Suppressor macrophage treated with lipopolysaccharide for 4 hours (primary cell): ENCODE data around the gene AATK.

Experiments used
- DNase-seq: peaks from one replicate; pipeline ENCODE4 v3.0.0-alpha.2; 2020

The AATK gene

GRCh38 chr17:81106716-81107115, 59.3 kb downstream of the AATK start:
- DNase-seq: no peak

DNA sequence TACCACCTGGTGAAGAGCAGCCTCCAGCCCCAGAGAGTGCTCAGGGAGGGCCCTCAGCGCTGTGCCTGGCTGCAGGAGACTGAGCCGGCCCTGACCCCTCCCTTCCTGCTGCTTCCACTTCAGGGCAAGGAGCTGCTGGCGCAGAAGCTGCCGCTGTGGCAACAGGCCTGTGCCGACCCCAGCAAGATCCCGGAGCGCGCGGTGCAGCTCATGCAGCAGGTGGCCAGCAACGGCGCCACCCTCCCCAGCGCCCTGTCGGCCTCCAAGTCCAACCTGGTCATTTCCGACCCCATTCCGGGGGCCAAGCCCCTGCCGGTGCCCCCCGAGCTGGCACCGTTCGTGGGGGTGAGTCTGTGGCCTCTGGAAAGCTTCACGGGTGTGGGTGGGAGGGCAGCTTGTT, 62.6 kb downstream of the AATK start:
- DNase-seq: no peak

GRCh38 chr17:81102869-81103268, 63.2 kb downstream of the AATK start:
- no peak for DNase-seq

- DNase-seq: peak; percentile 16
Measured at GRCh38 chr17:81102352-81102751, 63.7 kb downstream of the AATK start.

DNA sequence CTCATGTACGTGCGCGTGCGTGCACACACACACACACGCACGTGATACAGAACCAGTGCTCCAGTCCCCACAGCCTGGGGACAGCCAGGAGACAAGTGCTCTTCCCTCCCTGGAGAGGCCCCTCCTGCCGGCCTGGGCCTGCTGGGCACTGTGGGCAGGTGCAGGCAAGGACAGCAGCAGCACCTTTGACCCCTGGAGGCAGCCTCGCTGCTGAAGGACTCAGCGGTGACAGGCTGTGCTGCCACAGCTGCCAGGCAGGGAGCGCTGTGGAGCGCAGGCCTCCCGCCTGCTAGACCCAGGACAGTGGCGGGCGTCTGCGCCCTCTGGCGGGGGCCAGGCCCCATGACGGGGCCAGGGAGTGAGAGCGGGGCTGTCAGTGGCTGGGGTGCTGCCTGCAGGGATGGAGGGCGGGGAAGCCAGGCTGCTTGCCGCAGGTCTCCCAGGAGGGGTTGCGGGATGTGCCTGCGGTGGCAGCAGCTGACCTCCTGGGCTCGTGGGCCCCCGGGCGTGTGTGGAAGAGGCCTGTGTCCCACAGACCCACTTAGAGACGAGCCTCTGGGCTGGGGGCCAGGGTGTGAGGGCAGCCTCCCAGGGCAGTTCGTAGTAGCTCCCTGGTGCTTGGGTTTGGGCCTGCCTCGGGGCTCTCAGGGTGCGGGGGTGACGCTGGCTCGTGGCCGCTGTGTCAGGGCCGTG, 64.3 kb downstream of the AATK start:
- peak; percentile 94 for DNase-seq

GRCh38 chr17:81100668-81101067, 65.4 kb downstream of the AATK start:
- DNase-seq: no peak

- DNase-seq: no peak
Measured at GRCh38 chr17:81099888-81100287, 66.1 kb downstream of the AATK start.

GRCh38 chr17:81097943-81098308, 68.1 kb downstream of the AATK start:
- DNase-seq: peak; percentile 57

GRCh38 chr17:81097134-81097942, 68.7 kb downstream of the AATK start:
- DNase-seq: peak; percentile 73

DNA sequence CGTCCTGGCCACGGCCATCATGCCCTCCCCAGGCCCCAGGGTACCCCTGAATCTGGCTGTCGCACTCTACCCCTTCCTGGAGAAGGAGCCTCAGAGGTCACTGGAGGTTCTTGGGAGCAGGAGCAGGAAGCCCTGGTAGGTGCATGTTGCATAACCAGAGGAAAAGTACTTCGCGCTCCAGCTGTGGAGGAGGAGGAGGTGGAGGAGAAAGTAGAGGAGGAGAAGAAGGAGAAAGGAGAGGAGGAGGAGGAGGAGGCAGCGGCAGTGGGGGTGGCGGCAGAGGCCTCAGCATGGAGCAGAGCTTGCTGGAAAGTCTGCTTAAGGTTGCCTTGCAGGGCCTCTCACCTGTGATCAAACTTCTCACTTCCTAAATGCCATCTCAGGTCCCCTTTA, 69.3 kb downstream of the AATK start:
- DNase-seq: no peak

GRCh38 chr17:81095383-81095762, 70.6 kb downstream of the AATK start:
- no peak for DNase-seq

DNA sequence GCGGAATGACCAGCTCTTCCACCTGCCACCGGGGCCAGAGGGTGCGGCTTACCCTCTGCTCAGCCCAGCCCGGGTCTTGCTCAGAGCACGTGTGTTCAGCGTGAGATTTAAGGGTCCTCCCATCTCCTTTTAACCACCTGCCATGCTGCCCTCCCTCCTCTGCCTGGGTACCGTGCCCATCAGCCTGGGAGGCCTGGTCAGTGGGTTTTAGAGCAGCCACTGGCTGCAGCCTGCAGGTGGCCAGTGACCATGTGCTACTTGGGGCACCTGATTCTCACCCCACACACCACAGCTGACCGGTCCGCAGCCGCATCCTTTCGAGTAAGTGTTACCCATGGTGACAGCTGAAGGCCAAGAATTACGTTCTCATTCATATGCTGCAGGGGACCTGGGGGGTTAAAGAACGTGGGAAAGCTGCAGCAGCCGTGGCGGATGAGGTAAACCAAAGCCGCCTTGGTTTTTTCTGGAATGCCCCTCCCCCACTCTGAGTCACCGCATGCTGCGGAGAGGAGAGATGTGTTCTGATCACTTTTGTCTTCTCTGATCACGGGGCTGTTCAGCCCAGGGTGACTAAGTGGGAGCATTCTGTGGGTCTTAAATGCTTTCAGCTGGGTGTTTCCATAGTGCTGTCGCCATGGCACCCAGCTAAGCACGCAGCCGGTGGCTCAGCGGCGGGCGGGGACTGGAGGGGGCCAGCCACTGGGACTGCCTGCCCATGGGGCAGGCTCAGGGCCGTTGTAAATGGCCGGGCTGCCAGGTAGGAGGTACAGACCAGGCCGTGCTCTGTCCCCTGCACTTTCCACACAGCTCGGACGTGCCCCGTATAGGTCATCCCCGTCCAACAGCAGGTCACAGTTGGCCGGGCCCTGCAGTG, 71.3 kb downstream of the AATK start:
- DNase-seq: peak; percentile 79

DNA sequence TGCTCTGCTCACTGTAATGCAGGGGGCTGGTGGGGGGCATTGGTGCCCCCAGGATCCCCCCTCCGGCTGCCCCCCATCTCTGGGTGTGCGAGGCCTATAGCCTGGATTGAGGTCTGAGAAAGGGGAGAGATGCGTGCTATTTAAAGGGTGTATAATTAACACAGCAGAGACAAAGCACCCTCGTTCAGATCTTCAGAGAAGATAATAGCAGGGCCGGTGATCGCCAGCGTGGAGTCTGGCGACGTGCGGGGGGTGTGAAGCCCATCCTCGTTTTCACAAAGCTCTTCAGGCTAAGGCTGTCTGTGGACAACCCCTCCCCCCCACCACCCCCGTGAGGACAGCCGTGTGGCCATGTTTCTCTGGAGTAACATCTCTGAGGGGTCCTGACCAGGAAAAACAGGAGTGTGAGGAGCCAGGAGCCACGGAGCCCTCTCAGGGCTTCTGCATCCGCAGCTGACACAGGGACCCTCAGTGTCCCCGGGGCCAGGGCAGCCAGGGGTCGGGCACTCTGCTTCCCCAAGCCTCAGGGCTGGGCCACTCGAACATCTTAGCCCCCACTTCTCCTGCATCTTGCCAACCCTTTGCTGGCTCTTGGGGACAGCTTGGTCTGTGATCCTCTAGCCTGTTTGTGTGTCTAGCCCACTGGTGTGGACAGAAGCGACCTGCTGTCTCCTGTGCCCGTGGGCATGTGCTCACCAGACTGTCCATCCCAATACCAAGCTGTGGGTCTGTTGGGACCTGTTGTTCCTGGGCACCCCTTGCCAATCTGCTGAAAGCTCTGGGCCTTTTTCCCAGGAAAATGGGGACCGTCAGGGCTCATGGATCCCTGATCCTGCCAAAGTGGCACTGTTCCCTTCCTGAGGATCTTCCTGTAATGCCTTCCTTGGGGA, 72.2 kb downstream of the AATK start:
- DNase-seq: no peak

DNA sequence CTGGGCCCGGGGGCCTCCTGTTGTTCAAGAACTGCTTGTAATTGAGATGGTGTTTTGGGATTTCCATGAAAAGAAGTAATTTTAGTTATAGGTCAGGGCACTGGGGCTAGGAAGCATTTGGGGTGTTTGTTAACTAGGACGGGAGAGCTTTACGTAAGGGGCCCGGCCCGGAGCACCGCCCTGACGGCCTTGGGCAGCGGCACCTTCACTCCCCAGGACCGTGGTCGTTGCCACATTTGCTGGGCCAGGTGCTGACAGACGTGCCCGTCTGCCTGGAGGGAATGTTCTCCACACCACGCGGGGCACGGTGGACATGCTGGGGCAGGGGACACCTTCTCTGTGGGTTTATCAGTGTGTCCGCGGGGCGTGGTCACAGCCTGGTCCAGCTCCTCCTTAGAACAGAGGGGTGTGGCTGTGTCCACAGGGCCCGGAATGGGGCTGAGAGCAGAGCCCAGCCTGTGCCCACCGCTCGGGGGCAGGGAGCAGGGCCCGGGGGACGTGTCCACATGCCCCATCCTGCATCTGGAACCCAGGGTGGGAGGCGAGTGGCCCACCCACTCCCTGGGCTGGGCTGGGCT, 73.4 kb downstream of the AATK start:
- DNase-seq: no peak

- no peak for DNase-seq
Measured at GRCh38 chr17:81091774-81092517, 74.1 kb downstream of the AATK start.

DNA sequence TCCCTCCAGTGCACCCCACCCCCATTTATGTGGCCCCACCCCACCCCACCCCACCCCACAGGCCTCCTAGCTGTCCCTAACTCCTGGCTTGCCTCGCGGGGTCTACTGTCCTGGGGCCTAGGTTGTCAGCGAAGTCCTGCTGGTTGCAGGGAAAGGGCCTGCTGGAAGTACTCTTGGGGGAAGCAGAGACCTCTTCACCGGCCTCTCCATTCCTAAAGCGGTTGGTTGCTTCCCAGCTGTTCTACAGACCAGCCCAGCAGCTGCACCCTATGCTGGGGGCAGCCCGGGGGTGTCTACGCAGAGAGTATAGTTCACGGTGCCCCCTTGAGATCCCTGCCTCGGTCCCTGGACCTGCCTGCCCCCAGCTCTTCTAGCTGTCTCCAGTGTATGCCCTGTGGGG, 74.9 kb downstream of the AATK start:
- no peak for DNase-seq

- peak; percentile 87 for DNase-seq
Measured at GRCh38 chr17:81090361-81091136, 75.5 kb downstream of the AATK start.

DNA sequence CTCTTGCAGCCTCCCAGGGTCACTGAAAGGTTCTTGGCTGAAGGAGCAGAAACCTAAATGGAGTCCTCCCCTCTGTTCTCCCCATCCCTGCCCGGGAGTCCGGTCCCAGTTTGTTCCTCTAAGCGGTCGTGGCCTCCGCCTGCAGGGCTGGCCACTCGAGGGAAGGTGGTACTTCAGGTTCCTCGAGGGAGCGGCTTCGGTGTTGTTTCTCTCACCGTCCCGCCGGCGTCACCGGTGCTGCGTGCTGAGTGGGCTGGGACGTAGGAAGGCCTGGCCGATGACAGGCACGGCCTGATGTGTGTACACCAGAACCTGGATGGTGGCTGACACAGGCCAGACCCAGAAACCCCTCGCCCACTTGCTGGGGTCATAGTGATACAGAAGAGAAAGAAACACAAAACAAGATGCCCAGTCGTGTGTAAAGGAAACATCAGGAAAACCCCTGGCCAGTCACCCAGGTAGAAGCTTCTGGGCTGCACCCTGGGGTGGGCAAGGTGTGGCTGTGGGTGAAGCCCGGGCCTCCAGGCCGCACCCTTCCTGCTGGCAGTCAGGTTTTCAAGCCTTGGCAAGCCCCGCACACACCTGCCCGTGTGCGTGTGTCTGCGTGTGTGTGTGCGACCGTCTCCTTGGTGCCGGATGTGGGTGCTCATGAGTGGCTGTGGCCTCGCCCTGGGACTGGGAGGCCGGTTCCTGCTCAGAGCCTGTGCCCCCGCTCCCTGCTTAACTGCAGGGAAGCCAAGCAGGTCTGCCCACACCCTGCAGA, 79.1 kb downstream of the AATK start:
- no peak for DNase-seq

DNA sequence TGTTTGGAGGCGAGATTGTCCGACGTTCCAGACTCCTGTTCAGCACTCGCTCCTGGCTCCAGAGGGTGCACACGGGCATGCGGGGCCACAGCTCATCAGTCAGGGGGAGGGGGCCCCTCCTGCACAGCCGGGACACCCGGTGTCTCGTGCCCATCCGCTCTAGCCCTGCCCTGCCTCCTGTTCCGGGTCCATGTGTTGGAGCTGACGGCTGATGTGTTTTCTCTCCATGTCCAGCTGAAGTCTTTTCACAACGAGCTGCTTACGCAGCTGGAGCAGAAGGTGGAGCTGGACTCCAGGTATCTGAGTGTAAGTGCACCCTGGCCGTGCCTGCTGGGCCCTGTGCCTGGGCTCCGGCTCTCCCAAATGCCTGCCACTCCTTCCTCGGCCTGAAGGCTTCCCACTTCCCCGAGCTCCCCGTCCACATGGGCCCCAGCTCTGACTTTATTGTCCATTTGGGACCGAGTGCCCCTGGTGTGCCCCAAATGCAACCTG, 80.6 kb downstream of the AATK start:
- DNase-seq: no peak
